Gastroesophageal sphincter (tissue), 4 donors: Measurements from ENCODE around the gene PARD6G. TPM values are rescaled to one million over a fixed set of nuclear protein-coding genes. Genes with fewer than 3 reads are reported as not detected.

ENCODE experiments used
- ATAC-seq: fragments of 150-250 bp; one replicate; pipeline ENCODE4 v1.9.1; 2016; ENCODE audit warnings: mild to moderate bottlenecking, moderate library complexity
- H3K27ac ChIP-seq, 4 donors: fragments of 200-600 bp; sonication (generic) in 3 of 4; 1 replicate in 3 of 4; 2 replicates in 1 of 4; pipeline ENCODE4 v1.5.1; 2016 to 2019
- H3K27me3 ChIP-seq: fragments of 200-600 bp; sonication (generic); one replicate; pipeline ENCODE4 v1.5.1; 2019
- H3K36me3 ChIP-seq, 2 donors: fragments of 200-600 bp; sonication (generic); one replicate each; pipeline ENCODE4 v1.5.1; 2019; ENCODE audit warnings: control low read depth in 1 of 2
- H3K4me1 ChIP-seq, 3 donors: fragments of 200-600 bp; sonication (generic); 1 replicate in 2 of 3; 2 replicates in 1 of 3; pipeline ENCODE4 v1.5.1; 2016 to 2019; ENCODE audit warnings: control low read depth in 2 of 3
- H3K4me3 ChIP-seq, 2 donors: fragments of 200-600 bp; sonication (generic); one replicate each; pipeline ENCODE4 v1.5.1; 2019; ENCODE audit warnings: mild to moderate bottlenecking in 1 of 2, moderate library complexity in 1 of 2
- H3K9me3 ChIP-seq, 3 donors: fragments of 200-600 bp; sonication (generic); one replicate each; pipeline ENCODE4 v1.5.1; 2017 to 2019; ENCODE audit warnings: control low read depth in 2 of 3
- EP300 ChIP-seq: sonication (generic); formaldehyde crosslinking; IDR thresholded peaks from one replicate; pipeline ENCODE4 v1.6.1; 2017; ENCODE audit warnings: antibody characterized with exemption, mild to moderate bottlenecking
- POLR2A ChIP-seq, 2 donors: fragments of 450-650 bp; IDR thresholded peaks; one replicate each; pipeline ENCODE4 v1.6.1; 2017; ENCODE audit warnings: antibody characterized with exemption in 2 of 2, mild to moderate bottlenecking in 2 of 2, moderate library complexity in 1 of 2
- POLR2AphosphoS5 ChIP-seq: sonication (generic); formaldehyde crosslinking; IDR thresholded peaks from one replicate; pipeline ENCODE4 v1.6.1; 2017; ENCODE audit warnings: antibody characterized with exemption
- WGBS, 2 donors: methylation state at CpG; one replicate each; pipeline ENCODE4 v1.1.5; 2018; ENCODE audit warnings: low coverage in 1 of 2; 5-methylcytosine and 5-hydroxymethylcytosine counted together
- total RNA-seq, 4 donors: library from RNA; depleted of rRNA; stranded (reverse); fragments of >200 nt; gene quantifications; one replicate each; pipeline ENCODE4 v1.1.0, GENCODE V29; 2016
- TF ChIP-seq, protein P1 (sequence below), 4 experiments: fragments of 200-600 bp in 2 of 4; fragments of 450-650 bp in 2 of 4; sonication (generic) in 1 of 4; IDR thresholded peaks; one replicate each; pipeline ENCODE4 v1.5.1; 2017 to 2019; ENCODE audit warnings: antibody characterized with exemption in 4 of 4, mild to moderate bottlenecking in 2 of 4, moderate library complexity in 2 of 4

Gene PARD6G
- total RNA-seq, 4 donors from 2014 or later: 3.7 to 14.0 (median 8.6) TPM

DNA sequence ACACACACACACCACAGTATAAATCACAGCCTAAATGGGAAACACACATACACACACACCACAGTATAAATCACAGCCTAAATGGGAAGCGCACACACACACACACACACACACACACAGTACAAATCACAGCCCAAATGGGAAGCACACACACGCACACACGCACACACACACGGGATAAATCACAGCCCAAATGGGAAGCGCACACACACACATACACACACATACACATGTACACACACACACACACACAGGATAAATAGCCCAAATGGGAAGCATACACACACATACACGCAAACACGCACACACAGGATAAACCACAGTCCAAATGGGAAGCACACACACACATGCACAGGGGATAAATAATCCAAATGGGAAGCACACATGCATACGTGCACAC lies 70.2 kb downstream of the PARD6G start:
- TF ChIP-seq EP300 (no peak), POLR2A (IDR thresholded peaks at IDR 0.05) (no peak), POLR2AphosphoS5 (no peak)
- TF ChIP-seq, protein P1, sequence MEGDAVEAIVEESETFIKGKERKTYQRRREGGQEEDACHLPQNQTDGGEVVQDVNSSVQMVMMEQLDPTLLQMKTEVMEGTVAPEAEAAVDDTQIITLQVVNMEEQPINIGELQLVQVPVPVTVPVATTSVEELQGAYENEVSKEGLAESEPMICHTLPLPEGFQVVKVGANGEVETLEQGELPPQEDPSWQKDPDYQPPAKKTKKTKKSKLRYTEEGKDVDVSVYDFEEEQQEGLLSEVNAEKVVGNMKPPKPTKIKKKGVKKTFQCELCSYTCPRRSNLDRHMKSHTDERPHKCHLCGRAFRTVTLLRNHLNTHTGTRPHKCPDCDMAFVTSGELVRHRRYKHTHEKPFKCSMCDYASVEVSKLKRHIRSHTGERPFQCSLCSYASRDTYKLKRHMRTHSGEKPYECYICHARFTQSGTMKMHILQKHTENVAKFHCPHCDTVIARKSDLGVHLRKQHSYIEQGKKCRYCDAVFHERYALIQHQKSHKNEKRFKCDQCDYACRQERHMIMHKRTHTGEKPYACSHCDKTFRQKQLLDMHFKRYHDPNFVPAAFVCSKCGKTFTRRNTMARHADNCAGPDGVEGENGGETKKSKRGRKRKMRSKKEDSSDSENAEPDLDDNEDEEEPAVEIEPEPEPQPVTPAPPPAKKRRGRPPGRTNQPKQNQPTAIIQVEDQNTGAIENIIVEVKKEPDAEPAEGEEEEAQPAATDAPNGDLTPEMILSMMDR (IDR thresholded peaks at IDR 0.05): no peak
- Histone ChIP-seq H3K4me1 (no peaks in the 10 kb centered on the region), H3K9me3 (no peaks in the 10 kb centered on the region), H3K27ac (no peak overlapping the region), H3K36me3 (no peaks in the 10 kb centered on the region), H3K4me3 (no peak overlapping the region), H3K27me3 (no peaks in the 10 kb centered on the region)
- ATAC-seq: no peak
- 84% methylated on average over 6 of the region's 8 CpGs; no CpG with 5 or more reads in 1 of the 2 donors for WGBS, 2 donors

DNA sequence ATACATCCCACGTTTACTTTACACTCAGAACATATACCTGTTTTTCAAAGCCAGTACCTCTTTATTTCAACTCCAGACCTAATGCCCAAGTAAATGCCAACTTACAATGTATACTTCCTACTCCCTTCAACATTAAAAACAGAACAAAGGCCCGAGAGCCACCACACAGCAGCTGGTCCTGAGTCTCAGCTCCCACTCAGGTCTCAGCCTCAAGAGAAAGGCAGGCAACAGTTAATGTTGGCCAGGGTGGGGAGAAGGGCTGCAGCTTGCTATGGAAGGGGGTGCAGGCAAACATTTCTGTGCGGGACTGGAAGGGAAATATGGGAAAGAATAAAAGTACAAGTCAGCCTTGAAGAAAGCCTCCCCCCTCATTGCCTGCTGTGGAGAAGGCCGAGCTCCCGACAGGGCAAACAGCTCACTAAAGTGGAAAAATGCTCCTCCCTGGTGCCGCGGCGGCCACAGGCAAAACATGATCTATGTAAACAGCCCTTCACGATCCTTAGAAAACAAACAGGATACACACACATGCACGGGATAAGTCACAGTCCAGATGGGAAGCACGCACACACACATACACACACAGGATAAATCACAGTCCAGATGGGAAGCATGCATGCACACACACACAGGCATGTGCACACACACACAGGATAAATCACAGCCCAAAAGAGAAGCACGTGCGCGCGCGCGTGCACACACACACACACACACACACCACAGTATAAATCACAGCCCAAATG lies 70.8 kb downstream of the PARD6G start:
- H3K36me3 ChIP-seq: no peaks in the 10 kb centered on the region
- no peak overlapping the region for H3K27ac ChIP-seq
- ATAC-seq: no peak
- no peaks in the 10 kb centered on the region for H3K9me3 ChIP-seq
- peaks cover 0 to 5% (median 0%) of the 10 kb centered on the region in 3 donors for H3K4me1 ChIP-seq
- WGBS, 2 donors: 56 to 59% methylated on average over 9 to 11 of the region's 17 CpGs
- H3K27me3 ChIP-seq: no peaks in the 10 kb centered on the region
- TF ChIP-seq, protein P1 (IDR thresholded peaks at IDR 0.05): no peak
- TF ChIP-seq POLR2A (IDR thresholded peaks at IDR 0.05) (no peak), POLR2AphosphoS5 (no peak), EP300 (no peak)
- H3K4me3 ChIP-seq: no peak overlapping the region

DNA sequence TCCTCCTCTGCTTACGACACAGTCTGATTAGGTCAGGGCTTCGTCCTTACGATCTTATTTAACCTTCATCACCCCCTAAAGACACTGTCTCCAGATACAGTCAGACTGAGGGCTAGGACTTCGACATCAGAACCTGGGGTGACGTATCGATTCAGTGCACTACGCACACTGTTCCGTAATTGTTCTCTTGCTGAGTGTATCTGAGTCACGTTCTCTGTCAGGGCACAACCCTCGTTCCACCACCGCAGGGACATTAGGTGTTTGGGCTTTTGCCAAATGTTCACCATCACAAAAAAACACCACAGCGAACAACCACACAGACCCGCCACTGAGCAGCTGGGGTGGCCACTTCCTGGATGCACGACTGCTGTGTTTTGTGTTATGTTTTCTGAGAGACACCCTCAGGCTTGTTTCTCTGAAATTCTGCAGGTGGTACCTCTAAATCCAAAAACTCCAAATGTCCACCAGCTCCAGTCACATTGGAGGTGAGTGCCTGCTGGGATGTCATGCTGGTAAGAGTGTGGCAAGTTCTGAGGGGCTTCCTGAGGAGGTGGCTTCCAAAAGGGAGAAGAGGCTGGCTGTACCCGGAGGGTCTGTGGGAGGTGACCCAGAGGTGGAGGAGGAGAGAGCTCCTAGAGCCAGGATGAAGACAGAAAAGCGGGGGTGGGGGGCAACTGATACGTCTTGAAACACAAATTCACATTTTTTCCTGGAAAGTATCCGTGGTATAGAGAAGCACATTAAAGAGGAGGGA lies 71.7 kb downstream of the PARD6G start:
- no peak overlapping the region for H3K27ac ChIP-seq
- H3K4me1 ChIP-seq: peaks cover 0 to 14% (median 0%) of the 10 kb centered on the region in 3 donors
- H3K27me3 ChIP-seq: no peaks in the 10 kb centered on the region
- WGBS, 2 donors: 80 to 85% methylated on average over 10 to 15 of the region's 18 CpGs
- no peaks in the 10 kb centered on the region for H3K36me3 ChIP-seq
- H3K4me3 ChIP-seq: no peak overlapping the region
- ATAC-seq: no peak
- no peaks in the 10 kb centered on the region for H3K9me3 ChIP-seq
- TF ChIP-seq EP300 (no peak), POLR2AphosphoS5 (no peak), POLR2A (IDR thresholded peaks at IDR 0.05) (no peak)
- TF ChIP-seq, protein P1 (IDR thresholded peaks at IDR 0.05): no peak

DNA sequence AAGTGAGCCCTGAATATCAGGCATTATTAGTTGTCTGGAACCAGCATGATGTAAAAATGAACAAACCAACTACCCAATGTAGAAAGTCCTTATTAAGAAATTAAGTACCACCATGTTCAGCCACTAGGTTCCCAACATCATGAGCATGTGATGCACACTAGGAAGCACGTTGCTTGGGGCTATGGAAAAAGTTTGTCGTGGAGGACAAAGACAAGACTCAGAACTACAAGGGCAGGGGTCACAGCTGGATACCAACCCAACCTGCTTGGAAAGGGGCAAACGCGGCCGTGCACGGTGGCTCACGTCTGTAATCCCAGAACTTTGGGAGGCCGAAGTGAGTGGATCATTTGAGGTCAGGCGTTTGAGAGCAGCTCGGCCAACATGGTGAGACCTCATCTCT lies 74.3 kb downstream of the PARD6G start:
- Histone ChIP-seq H3K27me3 (no peaks in the 10 kb centered on the region), H3K36me3 (no peaks in the 10 kb centered on the region), H3K4me1 (peaks cover 0 to 16% (median 0%) of the 10 kb centered on the region in 3 donors), H3K4me3 (no peak overlapping the region), H3K27ac (no peak overlapping the region), H3K9me3 (no peaks in the 10 kb centered on the region)
- ATAC-seq: no peak
- 55% methylated on average over 2 of the region's 10 CpGs; no CpG with 5 or more reads in 1 of the 2 donors for WGBS, 2 donors
- TF ChIP-seq POLR2A (IDR thresholded peaks at IDR 0.05) (no peak), POLR2AphosphoS5 (no peak), EP300 (no peak)
- TF ChIP-seq, protein P1 (IDR thresholded peaks at IDR 0.05): no peak
